GM15510 (cell line): Measurements from ENCODE around the gene HOXD3.

Source experiments
- POLR2A ChIP-seq: IDR thresholded peaks from 3 replicates; pipeline ENCODE4 v1.6.1; 2011; ENCODE audit warnings: borderline replicate concordance; ENCODE audit not compliant: insufficient read length; ENCODE audit errors: extremely low read depth

Gene HOXD3

GRCh38 chr2:176159663-176160250 is 2.6 kb downstream of the HOXD3 start:
- no peak for TF ChIP-seq POLR2A

GRCh38 chr2:176160251-176160985 is 3.3 kb downstream of the HOXD3 start:
- no peak for TF ChIP-seq POLR2A

- no peak for TF ChIP-seq POLR2A
Measured at GRCh38 chr2:176160986-176161824, 4.1 kb downstream of the HOXD3 start.

- TF ChIP-seq POLR2A: no peak
Measured at GRCh38 chr2:176161825-176162626, 4.9 kb downstream of the HOXD3 start.

GRCh38 chr2:176162911-176163671 is 6.0 kb downstream of the HOXD3 start:
- TF ChIP-seq POLR2A: no peak

GRCh38 chr2:176163672-176164056 is 6.6 kb downstream of the HOXD3 start:
- no peak for TF ChIP-seq POLR2A

- TF ChIP-seq POLR2A: no peak
Measured at GRCh38 chr2:176164201-176164600, 7.1 kb downstream of the HOXD3 start.

GRCh38 chr2:176164611-176165369 is 7.7 kb downstream of the HOXD3 start:
- no peak for TF ChIP-seq POLR2A

- no peak for TF ChIP-seq POLR2A
Measured at GRCh38 chr2:176165370-176166050, 8.4 kb downstream of the HOXD3 start.

- TF ChIP-seq POLR2A: no peak
Measured at GRCh38 chr2:176166272-176166671, 9.2 kb downstream of the HOXD3 start.

- TF ChIP-seq POLR2A: no peak
Measured at GRCh38 chr2:176167398-176167797, 10.3 kb downstream of the HOXD3 start.

- no peak for TF ChIP-seq POLR2A
Measured at GRCh38 chr2:176169181-176169580, 12.1 kb downstream of the HOXD3 start.

GRCh38 chr2:176169711-176170110 is 12.6 kb downstream of the HOXD3 start:
- no peak for TF ChIP-seq POLR2A
